Dendritic cell treated with granulocyte-macrophage colony-stimulating factor and Interleukin-4, amounts not matched to agents 40 ng/mL and 50 ng/mL, for 4 days (primary cell): Measurements from ENCODE around the gene KLHL36.
"Not testable (repeated sequence)": the region's sequence is repeated elsewhere in the genome, so short reads cannot be mapped to it uniquely, and the experiment has no call there.

Source experiments
- H3K27ac Mint-ChIP-seq: one replicate; pipeline ENCODE4 v1.8.0; 2022; ENCODE audit warnings: mild to moderate bottlenecking, mixed read lengths
- H3K27me3 Mint-ChIP-seq: one replicate; pipeline ENCODE4 v1.8.0; 2022; ENCODE audit warnings: mild to moderate bottlenecking, mixed read lengths
- H3K36me3 Mint-ChIP-seq: one replicate; pipeline ENCODE4 v1.8.0; 2022; ENCODE audit warnings: low read depth, mixed read lengths
- H3K4me1 Mint-ChIP-seq: one replicate; pipeline ENCODE4 v1.8.0; 2022; ENCODE audit warnings: low read depth, mixed read lengths
- H3K4me3 Mint-ChIP-seq: one replicate; pipeline ENCODE4 v1.8.0; 2022; ENCODE audit warnings: mild to moderate bottlenecking, moderate library complexity, mixed read lengths
- H3K9me3 Mint-ChIP-seq: one replicate; pipeline ENCODE4 v1.8.0; 2022; ENCODE audit warnings: mixed read lengths
- intact Hi-C: fragments of 100-400 bp; cut with micrococcal nuclease; formaldehyde crosslinking; loops from one replicate; pipeline ENCODE4 v1.15.0; 2022

The KLHL36 gene

DNA sequence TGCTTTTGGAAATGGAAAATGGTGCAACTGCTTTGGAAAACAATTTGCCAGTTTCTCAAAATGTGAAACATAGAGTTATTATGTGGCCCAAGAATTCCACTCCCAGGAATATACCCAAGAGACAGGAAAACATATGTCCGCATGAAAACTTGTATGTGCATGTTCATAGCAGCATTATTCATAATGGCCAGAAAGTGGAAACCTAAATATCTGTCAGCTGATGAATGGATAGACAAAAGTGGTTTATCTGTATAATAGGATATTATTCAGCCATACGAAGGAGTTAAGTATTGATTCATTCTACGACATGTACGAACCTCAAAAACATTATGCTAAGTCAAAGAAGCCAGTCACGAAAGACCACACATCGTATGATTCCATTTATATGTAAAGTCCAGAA, 22.8 kb upstream of the KLHL36 start:
- intact Hi-C loops, result no loop called here
- Mint-ChIP-seq H3K9me3 (no peaks in the 10 kb centered on the region), H3K36me3 (no peaks in the 10 kb centered on the region), H3K4me3 (no peak overlapping the region), H3K27me3 (no peaks in the 10 kb centered on the region), H3K4me1 (peaks cover 7% of the 10 kb centered on the region), H3K27ac (no peak overlapping the region)

DNA sequence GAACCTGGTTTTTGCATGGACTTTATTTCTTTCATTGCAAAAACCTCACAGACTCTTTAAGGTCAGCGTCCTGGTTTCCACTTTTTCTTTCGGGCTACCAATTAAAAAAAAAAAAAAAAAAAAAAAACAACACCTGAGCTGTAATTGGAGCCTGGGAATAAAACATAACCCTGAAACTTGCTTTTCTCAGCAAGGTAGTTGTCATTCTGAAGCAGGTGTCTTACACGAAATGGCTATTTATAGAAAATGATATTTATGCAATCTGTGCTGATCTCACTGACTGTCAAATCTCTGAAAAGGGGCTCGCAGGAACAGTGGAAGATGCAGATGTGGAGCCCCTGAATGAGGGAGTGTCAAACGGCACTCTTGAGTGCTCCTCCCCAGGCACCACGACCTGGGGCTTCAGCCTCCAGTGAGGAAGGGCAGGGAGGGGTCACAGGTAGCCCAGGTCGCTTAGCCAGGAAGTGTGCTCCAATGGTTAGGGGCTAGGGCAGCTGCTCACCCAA, 20.0 kb upstream of the KLHL36 start:
- Mint-ChIP-seq H3K4me1 (peaks cover 23% of the 10 kb centered on the region), H3K9me3 (no peaks in the 10 kb centered on the region), H3K36me3 (no peaks in the 10 kb centered on the region), H3K4me3 (no peak overlapping the region), H3K27ac (no peak overlapping the region), H3K27me3 (no peaks in the 10 kb centered on the region)
- intact Hi-C loops, result no loop called here

DNA sequence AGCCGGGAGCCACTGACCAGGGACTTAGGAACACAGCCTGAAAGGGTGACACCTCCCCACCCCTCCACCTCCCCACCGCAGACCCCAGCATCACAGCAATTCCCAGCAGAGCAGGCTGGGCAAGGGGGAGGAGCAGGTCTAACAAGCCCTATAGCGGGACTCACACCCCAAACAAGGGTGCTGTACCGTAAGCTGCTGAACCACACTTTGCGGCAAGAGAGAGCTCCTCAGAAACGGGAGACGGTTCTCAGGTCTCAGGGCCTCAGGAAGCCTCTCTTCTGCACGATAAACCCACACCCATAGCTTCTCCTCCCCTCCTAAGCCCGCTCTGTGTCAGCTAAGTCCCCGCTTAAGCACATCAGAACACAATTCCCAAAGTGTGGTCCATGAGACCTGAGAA, 18.7 kb upstream of the KLHL36 start:
- Mint-ChIP-seq H3K27me3 (no peaks in the 10 kb centered on the region), H3K9me3 (no peaks in the 10 kb centered on the region), H3K4me1 (peaks cover 32% of the 10 kb centered on the region), H3K36me3 (no peaks in the 10 kb centered on the region), H3K4me3 (no peak overlapping the region), H3K27ac (no peak overlapping the region)
- intact Hi-C loops, result no loop called here

DNA sequence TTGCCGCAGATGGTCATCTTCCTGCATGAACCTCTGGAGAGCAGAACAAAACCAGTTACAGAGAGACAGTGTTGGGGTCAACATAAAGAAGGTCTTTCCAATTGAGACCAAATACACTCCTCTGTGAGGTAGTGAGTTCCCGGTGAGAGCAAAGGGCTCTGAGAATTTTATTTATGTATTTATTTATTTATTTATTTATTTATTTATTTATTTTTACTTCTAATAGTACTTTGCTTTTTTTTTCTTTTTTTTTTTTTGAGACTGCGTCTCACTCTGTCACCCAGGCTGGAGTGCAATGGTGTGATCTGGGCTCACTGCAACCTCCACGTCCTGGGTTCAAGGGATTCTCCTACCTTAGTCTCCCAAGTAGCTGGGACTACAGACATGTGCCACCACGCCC, 18.3 kb upstream of the KLHL36 start:
- H3K4me1 Mint-ChIP-seq, result peaks cover 32% of the 10 kb centered on the region
- intact Hi-C loops, result no loop called here
- no peak overlapping the region for H3K27ac Mint-ChIP-seq
- no peaks in the 10 kb centered on the region for H3K36me3 Mint-ChIP-seq
- H3K27me3 Mint-ChIP-seq, result no peaks in the 10 kb centered on the region
- H3K4me3 Mint-ChIP-seq, result no peak overlapping the region
- no peaks in the 10 kb centered on the region for H3K9me3 Mint-ChIP-seq

DNA sequence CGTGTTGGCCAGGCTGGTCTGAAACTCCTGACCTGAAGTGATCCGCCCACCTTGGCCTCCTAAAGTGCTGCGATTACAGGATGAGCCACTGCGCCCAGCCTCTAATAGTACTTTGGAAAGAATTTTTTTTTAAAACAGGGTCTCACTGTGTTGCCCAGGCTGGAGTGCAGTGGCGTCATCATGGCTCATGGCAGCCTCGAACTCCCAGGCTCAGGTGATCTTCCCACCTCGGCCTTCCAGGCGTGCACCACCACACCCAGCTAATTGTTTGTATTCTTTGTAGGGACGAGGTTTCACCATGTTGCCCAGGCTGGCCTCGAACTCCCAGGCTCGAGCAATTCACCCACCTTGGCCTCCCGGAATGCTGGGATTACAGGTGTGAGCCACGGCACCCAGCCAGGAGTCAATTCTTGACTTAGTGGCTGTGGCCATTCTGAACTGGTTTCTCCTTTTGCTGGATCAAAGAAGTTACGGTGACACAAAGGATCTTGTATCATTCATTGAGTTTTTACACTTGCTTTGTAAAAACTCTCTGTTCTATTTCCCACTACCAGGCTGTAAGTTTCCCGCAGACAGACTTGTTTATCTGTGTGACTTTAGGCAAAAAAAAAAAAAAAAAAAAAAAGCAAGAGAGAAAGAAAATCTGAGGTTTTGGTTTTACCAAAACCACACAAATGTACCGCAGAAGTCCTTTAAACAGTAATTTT, 17.7 kb upstream of the KLHL36 start:
- Mint-ChIP-seq H3K27me3 (no peaks in the 10 kb centered on the region), H3K9me3 (no peaks in the 10 kb centered on the region), H3K27ac (peak overlapping the region; percentile 83), H3K36me3 (no peaks in the 10 kb centered on the region), H3K4me1 (peaks cover 32% of the 10 kb centered on the region), H3K4me3 (no peak overlapping the region)
- intact Hi-C loops, result no loop called here

DNA sequence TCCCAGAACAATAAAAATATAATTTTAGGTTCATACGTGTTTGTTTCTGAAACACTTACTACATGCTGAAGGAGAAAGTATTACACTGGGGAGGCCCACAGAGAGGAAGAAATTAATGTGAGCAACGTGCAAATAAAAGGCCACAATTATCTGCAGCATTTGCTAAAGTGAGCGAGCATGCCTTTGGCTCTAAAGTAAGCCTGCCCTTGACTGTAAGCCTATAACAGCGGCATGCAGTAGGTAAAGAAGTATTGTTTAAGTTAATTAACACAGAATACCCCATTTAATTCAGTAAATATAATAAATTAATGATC, 17.2 kb upstream of the KLHL36 start:
- Mint-ChIP-seq H3K4me1 (peaks cover 32% of the 10 kb centered on the region), H3K27me3 (no peaks in the 10 kb centered on the region), H3K27ac (peak overlapping the region; percentile 83), H3K36me3 (no peaks in the 10 kb centered on the region), H3K9me3 (no peaks in the 10 kb centered on the region), H3K4me3 (no peak overlapping the region)
- intact Hi-C loops, result no loop called here

DNA sequence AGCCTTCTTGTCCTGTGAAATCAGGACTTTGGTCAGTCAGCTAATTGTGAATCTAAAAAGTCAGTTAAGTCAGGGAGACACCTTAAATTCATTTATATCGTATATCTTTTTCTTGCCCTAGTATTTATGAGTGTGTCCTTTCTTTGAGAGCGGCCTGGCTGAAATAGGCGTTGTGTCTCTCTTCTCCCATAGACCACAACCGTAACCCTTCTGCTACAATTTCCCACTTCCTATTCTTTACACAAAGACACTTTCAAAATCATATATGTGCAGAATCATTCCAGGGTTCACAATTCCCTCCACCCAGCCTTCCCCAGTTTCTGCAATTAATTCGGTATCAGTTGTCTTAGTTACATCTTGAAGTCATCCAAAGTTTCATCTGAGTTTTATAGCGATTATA, 16.4 kb upstream of the KLHL36 start:
- H3K27me3 Mint-ChIP-seq, result no peaks in the 10 kb centered on the region
- no peaks in the 10 kb centered on the region for H3K9me3 Mint-ChIP-seq
- no peaks in the 10 kb centered on the region for H3K36me3 Mint-ChIP-seq
- H3K4me1 Mint-ChIP-seq, result peaks cover 34% of the 10 kb centered on the region
- peak overlapping the region; percentile 83 for H3K27ac Mint-ChIP-seq
- intact Hi-C loops, result no loop called here
- peak overlapping the region; percentile 32 for H3K4me3 Mint-ChIP-seq

DNA sequence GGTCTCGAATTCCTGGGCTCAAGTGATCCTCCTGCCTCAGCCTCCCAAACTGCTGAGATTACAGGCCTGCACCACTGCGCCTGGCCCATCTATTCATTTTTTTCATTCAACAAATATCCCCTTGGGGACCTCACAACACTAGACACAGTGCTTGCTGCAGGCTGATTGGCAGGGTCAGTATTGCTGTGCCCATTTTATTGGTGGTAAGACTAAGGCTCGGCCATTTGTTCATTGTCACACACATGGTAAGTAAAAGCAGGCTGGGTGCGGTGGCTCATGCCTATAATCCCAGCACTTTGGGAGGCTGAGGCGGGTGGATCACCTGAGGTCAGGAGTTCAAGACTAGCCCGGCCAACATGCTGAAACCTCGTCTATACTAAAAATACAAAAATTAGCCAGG, 15.4 kb upstream of the KLHL36 start:
- H3K27ac Mint-ChIP-seq, H3K36me3 Mint-ChIP-seq, H3K9me3 Mint-ChIP-seq, H3K27me3 Mint-ChIP-seq, intact Hi-C loops, H3K4me3 Mint-ChIP-seq: not testable (repeated sequence)
- peaks cover 44% of the 10 kb centered on the region for H3K4me1 Mint-ChIP-seq

DNA sequence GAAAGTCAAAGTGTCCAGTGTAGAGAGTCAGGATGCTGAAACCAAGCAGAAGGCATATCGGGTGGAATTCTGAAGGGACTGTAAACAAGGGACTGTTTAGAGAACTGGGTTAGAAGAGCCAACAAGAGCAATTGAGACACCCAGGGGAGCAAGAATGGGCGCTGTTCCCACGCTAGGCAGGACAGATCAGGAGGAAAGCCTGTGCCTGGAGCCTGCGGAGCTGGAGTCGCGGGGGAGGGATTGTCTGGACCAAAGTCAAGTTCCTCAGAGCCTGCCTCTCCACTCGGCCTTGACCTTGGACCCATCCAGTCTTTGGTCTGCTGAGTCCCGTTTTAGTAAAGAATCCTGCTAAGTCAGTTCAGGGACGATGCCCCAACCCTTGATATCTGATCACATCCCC, 14.7 kb upstream of the KLHL36 start:
- H3K36me3 Mint-ChIP-seq, result no peaks in the 10 kb centered on the region
- H3K4me1 Mint-ChIP-seq, result peaks cover 51% of the 10 kb centered on the region
- no peak overlapping the region for H3K4me3 Mint-ChIP-seq
- peak overlapping the region; percentile 55 for H3K27ac Mint-ChIP-seq
- H3K27me3 Mint-ChIP-seq, result no peaks in the 10 kb centered on the region
- no peaks in the 10 kb centered on the region for H3K9me3 Mint-ChIP-seq
- intact Hi-C loops, result no loop called here

DNA sequence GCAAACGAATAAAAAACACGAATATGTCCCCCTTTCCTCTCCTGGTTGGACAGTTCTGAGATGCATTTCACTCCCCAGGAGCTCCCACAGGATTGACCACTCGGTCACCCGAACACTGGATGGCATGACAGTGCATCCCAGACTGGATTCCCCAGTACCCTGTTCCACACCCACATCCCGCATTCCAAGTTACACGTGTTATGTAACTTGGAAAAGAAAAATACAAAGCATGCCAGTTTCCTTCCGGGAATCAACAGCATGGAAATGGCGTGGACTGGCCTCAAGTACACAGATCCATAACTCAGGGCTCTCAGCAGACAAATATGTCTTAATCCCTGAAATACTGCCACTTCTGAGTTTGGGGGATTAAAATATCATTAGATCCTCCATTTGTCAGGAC, 12.6 kb upstream of the KLHL36 start:
- Mint-ChIP-seq H3K27me3 (no peaks in the 10 kb centered on the region), H3K27ac (peak overlapping the region; percentile 49), H3K36me3 (no peaks in the 10 kb centered on the region), H3K4me3 (no peak overlapping the region), H3K4me1 (peaks cover 62% of the 10 kb centered on the region), H3K9me3 (no peaks in the 10 kb centered on the region)
- intact Hi-C loops, result no loop called here

DNA sequence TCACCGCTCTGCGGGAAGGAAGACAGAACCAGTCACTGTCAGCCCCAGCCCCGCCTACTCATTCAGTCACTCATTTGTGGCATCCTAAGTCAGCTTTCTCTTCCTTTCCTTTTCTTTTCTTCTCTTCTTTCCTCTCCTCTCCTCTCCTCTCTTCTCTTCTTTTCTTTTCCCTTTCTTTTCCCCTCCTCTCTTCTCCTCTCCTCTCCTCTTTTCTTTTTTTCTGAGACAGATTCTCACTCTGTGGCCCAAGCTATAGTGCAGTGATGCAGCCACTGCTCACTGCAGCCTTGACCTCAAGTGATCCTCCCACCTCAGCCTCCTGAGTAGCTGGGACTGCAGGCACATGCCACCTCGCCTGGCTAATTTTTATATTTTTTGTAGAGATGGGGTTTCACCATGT, 10.6 kb upstream of the KLHL36 start:
- peaks cover 61% of the 10 kb centered on the region for H3K4me1 Mint-ChIP-seq
- no peaks in the 10 kb centered on the region for H3K9me3 Mint-ChIP-seq
- no peaks in the 10 kb centered on the region for H3K36me3 Mint-ChIP-seq
- H3K4me3 Mint-ChIP-seq, result no peak overlapping the region
- peak overlapping the region; percentile 73 for H3K27ac Mint-ChIP-seq
- intact Hi-C loops, result no loop called here
- no peaks in the 10 kb centered on the region for H3K27me3 Mint-ChIP-seq

DNA sequence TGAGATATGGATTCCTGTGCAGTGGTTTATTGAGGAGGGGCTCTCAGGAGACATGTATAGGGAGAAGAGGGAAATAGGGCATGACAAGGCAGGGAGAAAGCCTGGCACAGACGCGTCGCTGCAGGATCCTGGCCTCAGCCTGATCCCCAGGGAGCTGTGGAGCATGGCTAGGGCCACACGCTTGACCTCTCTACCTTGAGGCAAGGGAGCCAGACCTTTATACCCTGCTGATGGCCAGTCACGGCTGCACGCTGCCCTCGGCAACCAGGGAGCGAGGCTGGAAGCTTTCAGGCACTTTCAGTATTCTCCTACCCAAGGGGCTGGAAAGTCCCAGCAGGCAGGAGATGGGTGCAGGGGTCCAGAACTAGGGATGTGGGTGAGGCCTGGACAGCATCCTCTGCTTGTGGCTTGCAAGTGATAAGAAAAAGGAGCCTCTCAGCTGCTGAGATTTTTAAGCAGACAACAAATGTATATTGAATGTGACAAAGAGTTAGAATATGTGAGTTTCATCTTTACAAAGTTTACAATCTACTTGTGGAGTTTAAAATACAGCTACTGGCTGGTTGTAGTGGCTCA, 10.0 kb upstream of the KLHL36 start:
- intact Hi-C loops, result no loop called here
- no peaks in the 10 kb centered on the region for H3K9me3 Mint-ChIP-seq
- no peak overlapping the region for H3K4me3 Mint-ChIP-seq
- H3K36me3 Mint-ChIP-seq, result no peaks in the 10 kb centered on the region
- H3K27me3 Mint-ChIP-seq, result no peaks in the 10 kb centered on the region
- peak overlapping the region; percentile 73 for H3K27ac Mint-ChIP-seq
- H3K4me1 Mint-ChIP-seq, result peaks cover 65% of the 10 kb centered on the region

DNA sequence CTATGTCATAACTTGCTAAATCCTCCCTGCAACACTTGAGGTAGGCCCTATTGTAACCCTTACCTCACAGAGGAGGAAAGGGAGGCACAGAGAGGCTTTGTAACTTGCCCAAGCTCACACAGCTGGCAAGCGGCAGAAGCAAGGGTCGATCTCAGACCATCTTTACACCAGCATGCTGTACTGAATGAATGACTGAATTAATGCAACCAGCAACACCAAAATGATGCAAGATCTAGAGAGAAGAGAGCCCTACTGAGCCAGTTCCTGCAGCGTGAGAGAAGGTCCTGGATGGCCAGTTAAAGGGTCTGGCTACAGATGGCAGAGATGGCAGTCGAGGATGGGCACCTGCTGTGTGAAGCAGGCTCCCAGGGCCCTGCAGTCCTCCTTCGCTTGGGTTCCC, 8.2 kb upstream of the KLHL36 start:
- Mint-ChIP-seq H3K9me3 (no peaks in the 10 kb centered on the region), H3K4me3 (no peak overlapping the region), H3K4me1 (peaks cover 70% of the 10 kb centered on the region), H3K36me3 (no peaks in the 10 kb centered on the region), H3K27me3 (no peaks in the 10 kb centered on the region), H3K27ac (peak overlapping the region; percentile 90)
- intact Hi-C loops, result no loop called here

DNA sequence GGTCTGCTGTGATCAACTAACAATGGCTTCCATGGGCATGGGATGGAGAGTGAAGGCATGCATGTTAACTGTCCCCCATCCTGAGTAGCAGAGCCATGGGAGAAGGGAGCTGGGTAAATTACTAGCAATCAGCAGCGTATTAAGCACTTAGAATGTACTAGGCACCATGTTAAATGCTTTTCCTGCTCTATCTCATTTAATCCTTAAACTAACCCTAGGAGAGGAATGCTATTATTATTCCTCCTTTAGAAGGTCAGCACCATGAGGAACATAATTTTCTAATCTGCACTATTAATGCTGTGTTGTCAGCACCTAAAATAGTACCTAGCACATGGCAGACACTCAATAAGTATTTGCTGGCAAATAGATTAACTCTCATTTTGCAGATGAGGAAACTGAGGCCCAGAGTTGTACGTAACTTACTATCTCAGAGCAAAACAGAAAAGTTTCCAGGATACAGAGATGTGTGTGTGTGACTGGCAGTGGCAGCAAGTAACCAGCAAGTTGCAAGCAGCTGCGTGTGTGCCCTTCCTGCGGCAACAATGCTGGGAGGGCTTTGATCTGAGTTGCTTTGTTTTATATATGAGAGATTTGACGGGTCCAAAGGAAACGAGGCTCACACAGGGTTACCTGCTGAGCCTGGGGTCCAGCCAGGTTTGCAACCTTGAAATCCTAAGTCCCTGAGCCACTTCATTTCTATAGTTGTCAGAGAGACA, 6.5 kb upstream of the KLHL36 start:
- Mint-ChIP-seq H3K4me1 (peaks cover 69% of the 10 kb centered on the region), H3K9me3 (no peaks in the 10 kb centered on the region), H3K27me3 (peaks cover 2% of the 10 kb centered on the region), H3K27ac (peak overlapping the region; percentile 90), H3K36me3 (no peaks in the 10 kb centered on the region), H3K4me3 (peak overlapping the region; percentile 72)
- intact Hi-C loops, result no loop called here
